K562 (cell line): ENCODE results near the gene GMDS.

ENCODE experiments used
- ARHGAP35 ChIP-seq: fragments of 450-650 bp; IDR thresholded peaks from 2 replicates; pipeline ENCODE4 v1.6.1; 2018; ENCODE audit not compliant: partially characterized antibody
- JUN ChIP-seq, 2 experiments: sonication (generic) in 1 of 2; formaldehyde crosslinking in 1 of 2; IDR thresholded peaks; 2 replicates each; pipeline versions ENCODE4 v1.6.1 to v1.8.0; 2012 to 2022; ENCODE audit warnings: borderline replicate concordance in 2 of 2, mild to moderate bottlenecking in 2 of 2, improper control_type of control experiment in 1 of 2, low read depth in 1 of 2, low read length in 1 of 2, missing genetic modification reagents in 1 of 2
- TEAD4 ChIP-seq, 2 experiments: sonication (generic) in 1 of 2; formaldehyde crosslinking in 1 of 2; IDR thresholded peaks; 2 replicates each; pipeline versions ENCODE4 v1.6.1 to v1.8.0; 2012 to 2022; ENCODE audit warnings: borderline replicate concordance in 1 of 2, inconsistent platforms in 1 of 2, low read length in 1 of 2, mild to moderate bottlenecking in 1 of 2, missing genetic modification reagents in 1 of 2
- TF ChIP-seq, protein P1 (sequence below), 3 experiments: IDR thresholded peaks in 2 of 3; conservative IDR thresholded peaks in 1 of 3; 2 replicates each; pipeline ENCODE4 v1.5.1; 2011 to 2012; ENCODE audit warnings: low read length in 3 of 3, mild to moderate bottlenecking in 3 of 3, control low read depth in 2 of 3, improper control_type of control experiment in 1 of 3, inconsistent platforms in 1 of 3, low read depth in 1 of 3, mixed read lengths in 1 of 3, moderate library complexity in 1 of 3; ENCODE audit not compliant: insufficient read depth in 2 of 3
- TF ChIP-seq, protein P2 (sequence below): sonication (generic); formaldehyde crosslinking; IDR thresholded peaks from 2 replicates; pipeline ENCODE4 v1.8.1; 2023; ENCODE audit warnings: mild to moderate bottlenecking, missing genetic modification reagents

DNA sequence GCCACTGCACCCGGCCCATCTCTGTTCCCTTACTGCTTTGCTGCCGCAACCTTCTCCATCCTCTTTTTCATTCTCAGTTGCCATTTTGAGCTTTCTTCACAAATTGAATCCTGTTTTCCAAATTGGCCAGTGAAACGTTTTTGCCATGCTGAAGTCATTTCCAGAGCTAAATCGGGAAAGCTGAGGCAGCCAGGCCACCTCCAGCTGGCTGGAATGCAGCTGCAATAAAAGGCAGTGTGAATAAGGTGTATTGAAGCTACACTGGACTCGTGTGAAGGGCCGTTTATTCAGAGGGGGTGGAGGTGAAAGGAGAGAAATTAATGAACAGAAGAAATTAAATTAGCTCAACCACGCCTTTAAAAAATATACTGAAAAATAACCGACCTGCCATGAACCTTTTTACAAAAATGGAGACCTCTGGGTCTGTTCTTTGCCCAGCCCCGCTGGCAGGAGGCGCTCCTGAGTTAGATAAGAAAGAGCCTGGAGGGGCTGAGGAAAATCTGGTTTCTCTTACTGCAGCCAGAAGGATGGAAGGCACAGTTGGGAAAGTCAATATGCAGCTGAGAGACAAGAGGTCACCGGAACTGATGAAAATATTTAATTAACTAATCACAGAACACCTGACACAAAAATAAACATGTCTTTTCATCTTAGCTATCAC, 351.8 kb downstream of the GMDS start:
- TF ChIP-seq TEAD4 (IDR thresholded peaks at IDR 0.05; ENCODE audit: low read length) (no peak), TEAD4 (CRISPR knock-in tag; IDR thresholded peaks at IDR 0.05; ENCODE audit: borderline replicate concordance) (no peak), ARHGAP35 (no peak), JUN (IDR thresholded peaks at IDR 0.05; ENCODE audit: borderline replicate concordance, low read depth, low read length) (no peak), JUN (CRISPR knock-in tag; IDR thresholded peaks at IDR 0.05; ENCODE audit: borderline replicate concordance) (no peak)
- TF ChIP-seq, protein P1, sequence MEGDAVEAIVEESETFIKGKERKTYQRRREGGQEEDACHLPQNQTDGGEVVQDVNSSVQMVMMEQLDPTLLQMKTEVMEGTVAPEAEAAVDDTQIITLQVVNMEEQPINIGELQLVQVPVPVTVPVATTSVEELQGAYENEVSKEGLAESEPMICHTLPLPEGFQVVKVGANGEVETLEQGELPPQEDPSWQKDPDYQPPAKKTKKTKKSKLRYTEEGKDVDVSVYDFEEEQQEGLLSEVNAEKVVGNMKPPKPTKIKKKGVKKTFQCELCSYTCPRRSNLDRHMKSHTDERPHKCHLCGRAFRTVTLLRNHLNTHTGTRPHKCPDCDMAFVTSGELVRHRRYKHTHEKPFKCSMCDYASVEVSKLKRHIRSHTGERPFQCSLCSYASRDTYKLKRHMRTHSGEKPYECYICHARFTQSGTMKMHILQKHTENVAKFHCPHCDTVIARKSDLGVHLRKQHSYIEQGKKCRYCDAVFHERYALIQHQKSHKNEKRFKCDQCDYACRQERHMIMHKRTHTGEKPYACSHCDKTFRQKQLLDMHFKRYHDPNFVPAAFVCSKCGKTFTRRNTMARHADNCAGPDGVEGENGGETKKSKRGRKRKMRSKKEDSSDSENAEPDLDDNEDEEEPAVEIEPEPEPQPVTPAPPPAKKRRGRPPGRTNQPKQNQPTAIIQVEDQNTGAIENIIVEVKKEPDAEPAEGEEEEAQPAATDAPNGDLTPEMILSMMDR (IDR thresholded peaks at IDR 0.05 in 2 of 3, conservative IDR thresholded peaks at IDR 0.05 in 1 of 3; ENCODE audit: insufficient read depth in 2 of 3, low read depth in 1 of 3, low read length in 3 of 3) = peak; percentile 32 to 52 (median 43); a peak in 2 of 6 replicates
- TF ChIP-seq, protein P2, sequence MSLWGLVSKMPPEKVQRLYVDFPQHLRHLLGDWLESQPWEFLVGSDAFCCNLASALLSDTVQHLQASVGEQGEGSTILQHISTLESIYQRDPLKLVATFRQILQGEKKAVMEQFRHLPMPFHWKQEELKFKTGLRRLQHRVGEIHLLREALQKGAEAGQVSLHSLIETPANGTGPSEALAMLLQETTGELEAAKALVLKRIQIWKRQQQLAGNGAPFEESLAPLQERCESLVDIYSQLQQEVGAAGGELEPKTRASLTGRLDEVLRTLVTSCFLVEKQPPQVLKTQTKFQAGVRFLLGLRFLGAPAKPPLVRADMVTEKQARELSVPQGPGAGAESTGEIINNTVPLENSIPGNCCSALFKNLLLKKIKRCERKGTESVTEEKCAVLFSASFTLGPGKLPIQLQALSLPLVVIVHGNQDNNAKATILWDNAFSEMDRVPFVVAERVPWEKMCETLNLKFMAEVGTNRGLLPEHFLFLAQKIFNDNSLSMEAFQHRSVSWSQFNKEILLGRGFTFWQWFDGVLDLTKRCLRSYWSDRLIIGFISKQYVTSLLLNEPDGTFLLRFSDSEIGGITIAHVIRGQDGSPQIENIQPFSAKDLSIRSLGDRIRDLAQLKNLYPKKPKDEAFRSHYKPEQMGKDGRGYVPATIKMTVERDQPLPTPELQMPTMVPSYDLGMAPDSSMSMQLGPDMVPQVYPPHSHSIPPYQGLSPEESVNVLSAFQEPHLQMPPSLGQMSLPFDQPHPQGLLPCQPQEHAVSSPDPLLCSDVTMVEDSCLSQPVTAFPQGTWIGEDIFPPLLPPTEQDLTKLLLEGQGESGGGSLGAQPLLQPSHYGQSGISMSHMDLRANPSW (CRISPR knock-in tag) = no peak
